Cardiac fibroblast (primary cell): ENCODE data around the gene SLC22A16.

Source experiments
- DNase-seq, 2 donors: peaks; one replicate each; pipeline versions ENCODE4 v3.0.0 to v3.0.0-alpha.2; 2010; ENCODE audit warnings: low read depth in 2 of 2
- H3K4me3 ChIP-seq, 2 donors: replicated peaks in 1 of 2; 1 replicate in 1 of 2; 2 replicates in 1 of 2; pipeline ENCODE4 v1.5.1; 2011; ENCODE audit warnings: low read depth in 2 of 2, low read length in 2 of 2, mild to moderate bottlenecking in 2 of 2, moderate library complexity in 1 of 2
- TF ChIP-seq, protein P1 (sequence below): IDR thresholded peaks from one replicate; pipeline ENCODE4 v1.5.1; 2011; ENCODE audit warnings: low read depth, mild to moderate bottlenecking, low read length, inconsistent platforms

The SLC22A16 gene

DNA sequence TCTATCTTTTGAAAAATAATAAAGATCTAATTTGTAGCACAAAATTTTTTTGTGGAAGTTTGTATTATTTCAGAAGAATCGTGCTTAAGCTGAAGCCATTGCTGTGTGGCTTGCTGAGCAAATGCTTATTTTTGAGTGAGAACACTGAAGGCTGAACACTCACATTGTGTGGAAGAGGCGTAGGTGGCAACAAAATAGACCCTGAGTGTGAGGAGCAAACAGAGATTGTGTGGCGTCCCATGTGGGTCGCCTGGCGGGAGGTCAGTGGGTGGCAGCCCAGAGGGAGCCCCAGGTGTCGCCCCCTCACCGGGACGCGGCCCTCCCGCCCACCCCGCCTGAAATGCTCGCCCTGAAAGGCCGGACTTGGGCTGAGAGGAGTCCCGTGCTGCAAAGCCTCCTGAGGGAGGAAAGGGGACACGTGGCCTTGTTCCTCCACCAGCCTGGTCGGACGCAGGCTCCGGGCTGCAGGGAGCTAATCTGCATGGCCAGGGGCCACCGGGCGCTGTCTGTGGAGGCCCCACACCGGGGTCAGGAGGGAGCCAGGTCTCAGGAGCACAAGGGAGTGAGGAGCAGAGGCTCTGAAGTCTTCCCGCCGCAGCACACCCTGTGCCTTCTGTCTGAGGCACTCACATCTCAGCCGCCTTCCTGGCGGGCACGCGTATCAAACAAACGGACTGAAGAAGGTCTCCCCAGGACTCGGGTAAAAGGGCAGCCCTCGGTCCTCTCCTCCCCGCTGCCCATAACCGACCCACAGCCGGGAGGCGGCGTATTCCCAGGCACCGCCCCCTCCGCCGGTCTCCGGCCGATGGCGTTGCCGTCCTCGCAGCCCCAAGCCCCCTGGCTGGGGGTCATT is 77.0 kb downstream of the SLC22A16 start:
- H3K4me3 ChIP-seq, result peak overlapping the region; percentile 30 to 46
- peak; percentile 15 to 18 for DNase-seq
- TF ChIP-seq, protein P1, sequence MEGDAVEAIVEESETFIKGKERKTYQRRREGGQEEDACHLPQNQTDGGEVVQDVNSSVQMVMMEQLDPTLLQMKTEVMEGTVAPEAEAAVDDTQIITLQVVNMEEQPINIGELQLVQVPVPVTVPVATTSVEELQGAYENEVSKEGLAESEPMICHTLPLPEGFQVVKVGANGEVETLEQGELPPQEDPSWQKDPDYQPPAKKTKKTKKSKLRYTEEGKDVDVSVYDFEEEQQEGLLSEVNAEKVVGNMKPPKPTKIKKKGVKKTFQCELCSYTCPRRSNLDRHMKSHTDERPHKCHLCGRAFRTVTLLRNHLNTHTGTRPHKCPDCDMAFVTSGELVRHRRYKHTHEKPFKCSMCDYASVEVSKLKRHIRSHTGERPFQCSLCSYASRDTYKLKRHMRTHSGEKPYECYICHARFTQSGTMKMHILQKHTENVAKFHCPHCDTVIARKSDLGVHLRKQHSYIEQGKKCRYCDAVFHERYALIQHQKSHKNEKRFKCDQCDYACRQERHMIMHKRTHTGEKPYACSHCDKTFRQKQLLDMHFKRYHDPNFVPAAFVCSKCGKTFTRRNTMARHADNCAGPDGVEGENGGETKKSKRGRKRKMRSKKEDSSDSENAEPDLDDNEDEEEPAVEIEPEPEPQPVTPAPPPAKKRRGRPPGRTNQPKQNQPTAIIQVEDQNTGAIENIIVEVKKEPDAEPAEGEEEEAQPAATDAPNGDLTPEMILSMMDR, result peak; percentile 6

DNA sequence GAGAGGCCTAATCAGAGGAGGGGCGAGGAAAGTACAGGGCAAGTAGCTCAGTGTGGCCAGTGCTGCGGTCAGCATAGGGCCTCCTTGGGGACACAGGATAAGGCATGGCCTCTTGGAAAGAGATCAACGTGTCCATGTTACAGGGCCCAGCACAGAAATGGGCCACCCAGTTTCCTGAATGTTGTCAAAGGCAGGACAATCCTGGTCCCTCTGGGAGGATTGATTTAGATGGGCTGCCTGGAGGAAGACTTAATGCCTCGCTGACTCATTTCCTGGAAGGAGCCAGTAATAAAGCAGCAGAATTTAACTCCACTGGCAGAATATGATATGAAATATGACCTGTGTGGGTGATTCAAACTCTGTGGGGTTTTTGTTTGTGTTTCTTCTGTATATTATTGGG is 77.6 kb downstream of the SLC22A16 start:
- TF ChIP-seq, protein P1, result no peak
- no peak overlapping the region for H3K4me3 ChIP-seq
- DNase-seq, result peak; percentile 23 to 69

DNA sequence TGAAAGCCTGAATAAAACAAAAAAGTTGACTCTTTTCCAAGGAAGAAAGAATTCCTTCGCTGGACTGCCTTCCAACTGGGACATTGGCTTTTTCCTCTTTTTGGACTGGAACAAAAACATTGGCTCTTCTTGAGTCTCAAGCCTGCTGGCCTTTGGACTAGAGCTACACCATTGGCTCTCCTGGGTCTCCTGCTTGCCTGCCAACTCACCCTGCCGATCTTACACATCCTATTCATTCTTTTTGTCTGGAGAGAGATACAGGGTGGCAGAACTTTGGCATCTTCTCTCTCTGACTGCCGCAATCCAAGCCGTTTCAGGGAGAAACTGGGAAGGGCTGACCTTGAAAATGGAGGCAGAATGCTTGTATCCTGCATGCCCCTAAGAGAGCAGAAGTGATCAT is 81.2 kb downstream of the SLC22A16 start:
- TF ChIP-seq, protein P1, result no peak
- peak in 1 of 2 donors; percentile 53 for DNase-seq
- H3K4me3 ChIP-seq, result no peak overlapping the region

DNA sequence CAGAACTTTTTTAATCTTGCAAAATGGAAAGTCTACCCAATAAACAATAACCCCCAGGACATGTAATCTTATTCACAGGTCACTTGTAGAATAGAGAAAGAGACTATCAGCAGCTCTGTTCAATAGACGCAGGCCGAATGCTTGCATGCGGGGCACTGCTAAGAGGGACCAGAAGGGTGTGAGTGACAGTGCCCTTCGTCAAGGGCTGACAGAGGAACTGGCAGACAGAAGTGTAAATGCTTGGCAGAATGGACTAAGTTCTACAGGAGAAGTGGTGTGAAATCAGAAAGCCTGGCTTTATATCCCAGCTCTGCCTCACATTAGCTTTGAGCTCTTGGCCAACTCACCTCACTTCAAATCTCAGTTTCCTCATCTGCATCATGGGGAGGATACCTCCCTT is 82.0 kb downstream of the SLC22A16 start:
- DNase-seq, result no peak
- no peak overlapping the region for H3K4me3 ChIP-seq
- TF ChIP-seq, protein P1, result no peak

DNA sequence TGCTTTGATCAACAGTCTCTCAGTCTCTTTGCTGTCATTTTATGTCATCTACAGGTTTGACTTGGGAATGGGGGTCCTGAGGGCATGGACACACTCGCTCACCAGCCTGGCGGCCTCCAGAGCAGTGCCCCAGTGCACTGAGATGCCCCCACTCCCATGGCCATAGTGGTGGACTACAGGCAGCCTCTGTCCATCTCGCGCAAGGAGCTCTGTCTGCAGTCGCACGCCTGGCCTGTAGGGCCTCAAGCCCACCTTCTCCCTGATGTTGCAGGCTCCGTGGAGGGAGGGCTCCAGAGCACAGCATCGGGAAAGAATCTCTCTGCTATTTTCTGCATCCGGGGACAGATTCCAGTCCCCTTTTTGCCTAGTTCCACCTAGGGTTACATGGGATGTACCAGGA is 83.7 kb downstream of the SLC22A16 start:
- TF ChIP-seq, protein P1, result no peak
- H3K4me3 ChIP-seq, result no peak overlapping the region
- no peak for DNase-seq

DNA sequence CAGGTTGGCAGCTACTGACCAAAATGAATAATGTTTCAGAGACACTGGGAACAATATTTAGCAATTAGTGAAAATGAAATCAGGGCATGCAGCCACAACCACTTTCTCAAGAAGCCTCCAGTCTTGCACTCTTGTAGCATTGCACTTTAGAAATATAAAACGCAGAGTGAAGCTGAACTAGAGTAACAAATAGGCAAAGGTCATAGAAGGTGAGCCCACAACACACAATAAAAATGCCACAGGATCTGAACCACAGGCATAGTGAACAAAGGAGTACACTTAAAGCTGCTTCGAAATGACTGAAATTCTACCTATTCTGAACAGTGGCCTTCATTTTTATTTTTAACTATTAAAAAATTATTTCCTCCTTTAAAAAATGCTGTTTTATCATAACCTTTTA is 86.0 kb downstream of the SLC22A16 start:
- TF ChIP-seq, protein P1, result no peak
- no peak overlapping the region for H3K4me3 ChIP-seq
- no peak for DNase-seq
